ENCODE results near the gene TOM1. TPM values are rescaled to one million over a fixed set of nuclear protein-coding genes. Genes with fewer than 3 reads are reported as not detected.

TOM1 gene
- total and polyA plus RNA-seq, 2 of the 13 experiments (the other 11 are each of a cell fraction or from before 2014, with no cell fraction given): 30.8 to 87.3 TPM

DNA sequence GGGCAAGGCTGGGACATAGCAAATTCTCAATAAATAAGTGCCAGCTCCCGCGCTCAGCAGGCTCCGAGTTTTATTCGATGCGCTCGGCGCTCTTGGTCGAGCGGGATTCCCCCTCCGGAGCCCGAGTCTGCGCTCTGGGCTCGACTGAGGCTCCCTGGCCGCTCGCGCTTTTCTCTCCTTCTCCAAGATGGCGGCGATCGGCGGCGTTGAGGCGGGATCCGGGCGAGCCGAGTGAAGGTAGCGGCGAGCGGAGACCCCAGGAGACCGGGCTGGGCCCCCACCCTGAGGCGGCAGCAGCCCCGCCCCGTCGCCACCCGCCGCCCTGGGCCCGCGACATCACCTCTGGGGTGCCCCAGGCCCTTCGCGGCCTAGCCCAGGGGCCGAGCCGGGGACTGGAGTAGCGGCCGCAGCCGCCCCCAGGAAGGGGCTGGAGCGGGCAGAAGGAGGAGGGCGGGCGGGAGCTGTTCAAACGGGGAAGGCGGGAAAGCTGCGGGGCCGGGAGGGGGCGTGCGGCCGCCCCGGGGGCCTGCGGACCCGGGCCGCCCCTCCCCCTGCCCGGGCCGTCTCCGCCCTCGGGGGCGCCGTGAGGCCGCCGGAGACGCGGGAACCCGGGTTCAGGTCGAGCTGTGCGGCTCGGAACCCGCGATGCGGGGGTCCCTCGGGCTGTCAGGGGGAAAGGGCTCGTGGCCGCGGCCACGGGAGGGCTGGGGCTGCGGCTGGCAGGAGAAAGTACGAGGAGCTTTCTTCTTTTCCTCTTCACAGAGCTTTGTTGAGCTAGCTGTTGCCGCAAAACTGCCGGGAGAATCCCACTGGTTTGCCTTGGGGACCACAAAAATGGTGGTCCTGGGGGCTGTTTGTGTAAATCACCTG, 42.1 kb upstream of the TOM1 start, which contains the start of gene HMGXB4 (continued):
- TF ChIP-seq SP1 (IDR thresholded peaks at IDR 0.05) (no peak), SP1 (CRISPR knock-in tag; IDR thresholded peaks at IDR 0.05) (no peak), ZFYVE20 (CRISPR knock-in tag; IDR thresholded peaks at IDR 0.05; ENCODE audit: borderline replicate concordance, low read depth) (peak; percentile 71; the same call in 1 of the 2 replicates), ZEB1 (IDR thresholded peaks at IDR 0.05; ENCODE audit: insufficient replicate concordance, low read depth) (no peak), ZNF101 (CRISPR knock-in tag; IDR thresholded peaks at IDR 0.05; ENCODE audit: borderline replicate concordance, low read depth) (no peak), CENPT (CRISPR knock-in tag; IDR thresholded peaks at IDR 0.05; ENCODE audit: low read depth) (peak; percentile 66; the same call in 1 of the 2 replicates), MAF1 (CRISPR knock-in tag; IDR thresholded peaks at IDR 0.05; ENCODE audit: borderline replicate concordance) (no peak), KDM5B (CRISPR knock-in tag; IDR thresholded peaks at IDR 0.05; ENCODE audit: borderline replicate concordance) (peak; percentile 90; the same call in 1 of the 2 replicates), ZNF34 (CRISPR knock-in tag; IDR thresholded peaks at IDR 0.05; ENCODE audit: borderline replicate concordance) (no peak), YEATS2 (CRISPR knock-in tag; IDR thresholded peaks at IDR 0.05; ENCODE audit: borderline replicate concordance) (peak; percentile 68; the same call in 1 of the 2 replicates), PITX1 (CRISPR knock-in tag; IDR thresholded peaks at IDR 0.05) (peak; percentile 57; the same call in 1 of the 2 replicates), HNF4G (IDR thresholded peaks at IDR 0.05; ENCODE audit: borderline replicate concordance, low read depth, low read length) (no peak), HNF4G (CRISPR knock-in tag; IDR thresholded peaks at IDR 0.05; ENCODE audit: borderline replicate concordance, low read depth) (peak; percentile 51; the same call in 1 of the 2 replicates), SIX1 (CRISPR knock-in tag; IDR thresholded peaks at IDR 0.05; ENCODE audit: borderline replicate concordance) (no peak), HOXA9 (CRISPR knock-in tag; IDR thresholded peaks at IDR 0.05; ENCODE audit: borderline replicate concordance) (peak; percentile 67; the same call in 1 of the 2 replicates), ZNF335 (CRISPR knock-in tag; IDR thresholded peaks at IDR 0.05) (no peak), MIER2 (CRISPR knock-in tag; IDR thresholded peaks at IDR 0.05) (0 out of 2 replicates have a peak, but pooled peaks have one; percentile 8), ZNF850 (CRISPR knock-in tag; conservative IDR thresholded peaks at IDR 0.05) (no peak), ZNF180 (CRISPR knock-in tag; IDR thresholded peaks at IDR 0.05; ENCODE audit: borderline replicate concordance, low read depth) (no peak), ZNF256 (CRISPR knock-in tag; conservative IDR thresholded peaks at IDR 0.05) (0 out of 2 replicates have a peak, but pooled peaks have one; percentile 13), TOPORS (CRISPR knock-in tag; IDR thresholded peaks at IDR 0.05) (no peak; the same call in 1 of the 2 replicates)
- TF ChIP-seq, protein P1, sequence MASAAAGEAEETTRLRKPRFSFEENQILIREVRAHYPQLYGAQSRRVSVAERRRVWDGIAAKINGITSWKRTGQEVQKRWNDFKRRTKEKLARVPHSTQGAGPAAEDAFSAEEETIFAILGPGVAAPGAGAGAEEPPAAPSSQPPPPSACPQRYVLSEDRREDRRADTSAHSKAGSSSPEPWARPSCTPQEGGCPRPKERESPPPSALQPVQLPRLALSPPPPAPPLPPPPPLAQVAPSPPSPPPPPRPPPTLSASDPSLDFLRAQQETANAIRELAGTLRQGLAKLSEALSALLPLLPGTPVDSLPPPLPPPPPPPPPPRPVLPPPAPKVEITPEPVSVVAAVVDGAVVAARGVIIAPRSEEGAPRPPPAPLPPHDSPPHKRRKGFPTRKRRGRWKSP (CRISPR knock-in tag; IDR thresholded peaks at IDR 0.05): peak; percentile 88
- TF ChIP-seq, protein P2, sequence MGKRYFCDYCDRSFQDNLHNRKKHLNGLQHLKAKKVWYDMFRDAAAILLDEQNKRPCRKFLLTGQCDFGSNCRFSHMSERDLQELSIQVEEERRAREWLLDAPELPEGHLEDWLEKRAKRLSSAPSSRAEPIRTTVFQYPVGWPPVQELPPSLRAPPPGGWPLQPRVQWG (CRISPR knock-in tag; IDR thresholded peaks at IDR 0.05; ENCODE audit: borderline replicate concordance, low read depth): no peak
- TF ChIP-seq, protein P3, sequence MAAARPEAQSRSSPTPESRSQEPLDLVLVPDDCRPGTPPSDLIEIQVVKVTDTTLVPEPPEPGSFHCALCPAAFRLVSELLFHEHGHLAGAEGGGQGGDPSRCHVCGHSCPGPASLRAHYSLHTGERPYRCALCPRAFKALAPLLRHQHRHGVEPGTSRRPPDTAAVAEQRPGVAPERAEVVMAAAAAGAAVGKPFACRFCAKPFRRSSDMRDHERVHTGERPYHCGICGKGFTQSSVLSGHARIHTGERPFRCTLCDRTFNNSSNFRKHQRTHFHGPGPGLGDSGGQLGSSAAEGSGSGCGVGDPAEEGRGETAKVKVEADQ (CRISPR knock-in tag; IDR thresholded peaks at IDR 0.05; ENCODE audit: borderline replicate concordance): peak; percentile 81; the same call in 1 of the 2 replicates
- TF ChIP-seq, protein P4, sequence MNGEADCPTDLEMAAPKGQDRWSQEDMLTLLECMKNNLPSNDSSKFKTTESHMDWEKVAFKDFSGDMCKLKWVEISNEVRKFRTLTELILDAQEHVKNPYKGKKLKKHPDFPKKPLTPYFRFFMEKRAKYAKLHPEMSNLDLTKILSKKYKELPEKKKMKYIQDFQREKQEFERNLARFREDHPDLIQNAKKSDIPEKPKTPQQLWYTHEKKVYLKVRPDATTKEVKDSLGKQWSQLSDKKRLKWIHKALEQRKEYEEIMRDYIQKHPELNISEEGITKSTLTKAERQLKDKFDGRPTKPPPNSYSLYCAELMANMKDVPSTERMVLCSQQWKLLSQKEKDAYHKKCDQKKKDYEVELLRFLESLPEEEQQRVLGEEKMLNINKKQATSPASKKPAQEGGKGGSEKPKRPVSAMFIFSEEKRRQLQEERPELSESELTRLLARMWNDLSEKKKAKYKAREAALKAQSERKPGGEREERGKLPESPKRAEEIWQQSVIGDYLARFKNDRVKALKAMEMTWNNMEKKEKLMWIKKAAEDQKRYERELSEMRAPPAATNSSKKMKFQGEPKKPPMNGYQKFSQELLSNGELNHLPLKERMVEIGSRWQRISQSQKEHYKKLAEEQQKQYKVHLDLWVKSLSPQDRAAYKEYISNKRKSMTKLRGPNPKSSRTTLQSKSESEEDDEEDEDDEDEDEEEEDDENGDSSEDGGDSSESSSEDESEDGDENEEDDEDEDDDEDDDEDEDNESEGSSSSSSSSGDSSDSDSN (CRISPR knock-in tag; IDR thresholded peaks at IDR 0.05): peak; percentile 100
